HepG2 (cell line): Measurements from ENCODE around the gene CADPS2. TPM values are rescaled to one million over a fixed set of nuclear protein-coding genes. Genes with fewer than 3 reads are reported as not detected.

Experiments used
- HNRNPLL ChIP-seq: fragments of 200-400 bp; formaldehyde crosslinking; IDR thresholded peaks from 2 replicates; pipeline ENCODE4 v1.6.1; 2017; ENCODE audit warnings: mild to moderate bottlenecking, low read depth, low read length; ENCODE audit not compliant: poor library complexity, severe bottlenecking
- IKZF1 ChIP-seq: fragments of 450-650 bp; IDR thresholded peaks from 2 replicates; pipeline ENCODE4 v1.7.1; 2016
- MYNN ChIP-seq: sonication (generic); formaldehyde crosslinking; IDR thresholded peaks from 2 replicates; pipeline ENCODE4 v1.4.0; 2020; ENCODE audit warnings: mild to moderate bottlenecking, low read depth, missing genetic modification reagents
- NRL ChIP-seq: sonication (generic); formaldehyde crosslinking; IDR thresholded peaks from 2 replicates; pipeline ENCODE4 v1.5.0; 2020; ENCODE audit warnings: missing genetic modification reagents, mild to moderate bottlenecking, moderate library complexity, borderline replicate concordance
- SMARCE1 ChIP-seq: fragments of 450-650 bp; IDR thresholded peaks from 2 replicates; pipeline ENCODE4 v1.6.1; 2017; ENCODE audit warnings: borderline replicate concordance
- polyA plus RNA-seq, 8 experiments: library from polyadenylated mRNA; depleted of rRNA in 3 of 8; stranded (reverse) in 7 of 8; unstranded in 1 of 8; fragments of >200 nt; fragmentation: Illumina TruSeq in 4 of 8; extraction: Trizol in 4 of 8; gene quantifications; 2 replicates each; pipeline versions ENCODE4 v1.2.1 to v1.2.3, GENCODE V29; 2011 to 2016; ENCODE audit warnings: low read depth in 4 of 8, missing spikeins in 1 of 8, mixed read lengths in 1 of 8; ENCODE audit not compliant: insufficient read depth in 1 of 8
- total RNA-seq, 5 experiments: library from RNA; depleted of rRNA; stranded (reverse); fragments of >200 nt; fragmentation: Illumina TruSeq; extraction: Trizol; gene quantifications; 2 replicates each; pipeline ENCODE4 v1.2.3, GENCODE V29; 2016; ENCODE audit warnings: low read depth in 1 of 5
- TF ChIP-seq, protein P1 (sequence below): sonication (generic); formaldehyde crosslinking; IDR thresholded peaks from 2 replicates; pipeline ENCODE4 v1.4.0; 2020; ENCODE audit warnings: missing genetic modification reagents
- TF ChIP-seq, protein P2 (sequence below): sonication (generic); formaldehyde crosslinking; IDR thresholded peaks from one replicate; pipeline ENCODE4 v1.5.1; 2020; ENCODE audit warnings: mild to moderate bottlenecking, missing genetic modification reagents; ENCODE audit errors: not compliant biosample characterization
- TF ChIP-seq, protein P3 (sequence below): IDR thresholded peaks from 2 replicates; pipeline ENCODE4 v1.6.1; 2016; ENCODE audit warnings: low read depth, borderline replicate concordance

Gene CADPS2
- total and polyA plus RNA-seq, 2 of the 13 experiments (the other 11 are each of a cell fraction or from before 2014, with no cell fraction given), result 17.6 to 43.8 TPM

DNA sequence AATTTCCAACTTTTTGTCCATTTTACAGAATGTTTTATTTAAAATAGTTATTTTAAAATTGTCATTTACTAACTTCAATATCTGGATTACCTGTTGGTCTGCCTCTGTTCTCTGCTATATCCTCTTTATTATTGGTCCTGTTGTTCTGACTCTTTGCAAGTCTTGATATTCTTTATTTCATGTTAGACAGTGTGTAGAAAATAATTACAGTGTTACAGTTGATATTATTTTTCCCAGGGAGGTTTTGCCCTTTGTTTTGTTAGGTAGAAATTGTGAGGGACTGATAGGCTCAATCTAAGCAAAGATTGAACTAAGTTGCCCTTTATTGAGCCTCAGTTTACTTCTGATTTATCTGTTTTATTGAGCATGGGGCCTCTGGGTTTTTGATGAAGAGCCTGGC lies 49.4 kb upstream of the CADPS2 start (continued):
- TF ChIP-seq, protein P1, sequence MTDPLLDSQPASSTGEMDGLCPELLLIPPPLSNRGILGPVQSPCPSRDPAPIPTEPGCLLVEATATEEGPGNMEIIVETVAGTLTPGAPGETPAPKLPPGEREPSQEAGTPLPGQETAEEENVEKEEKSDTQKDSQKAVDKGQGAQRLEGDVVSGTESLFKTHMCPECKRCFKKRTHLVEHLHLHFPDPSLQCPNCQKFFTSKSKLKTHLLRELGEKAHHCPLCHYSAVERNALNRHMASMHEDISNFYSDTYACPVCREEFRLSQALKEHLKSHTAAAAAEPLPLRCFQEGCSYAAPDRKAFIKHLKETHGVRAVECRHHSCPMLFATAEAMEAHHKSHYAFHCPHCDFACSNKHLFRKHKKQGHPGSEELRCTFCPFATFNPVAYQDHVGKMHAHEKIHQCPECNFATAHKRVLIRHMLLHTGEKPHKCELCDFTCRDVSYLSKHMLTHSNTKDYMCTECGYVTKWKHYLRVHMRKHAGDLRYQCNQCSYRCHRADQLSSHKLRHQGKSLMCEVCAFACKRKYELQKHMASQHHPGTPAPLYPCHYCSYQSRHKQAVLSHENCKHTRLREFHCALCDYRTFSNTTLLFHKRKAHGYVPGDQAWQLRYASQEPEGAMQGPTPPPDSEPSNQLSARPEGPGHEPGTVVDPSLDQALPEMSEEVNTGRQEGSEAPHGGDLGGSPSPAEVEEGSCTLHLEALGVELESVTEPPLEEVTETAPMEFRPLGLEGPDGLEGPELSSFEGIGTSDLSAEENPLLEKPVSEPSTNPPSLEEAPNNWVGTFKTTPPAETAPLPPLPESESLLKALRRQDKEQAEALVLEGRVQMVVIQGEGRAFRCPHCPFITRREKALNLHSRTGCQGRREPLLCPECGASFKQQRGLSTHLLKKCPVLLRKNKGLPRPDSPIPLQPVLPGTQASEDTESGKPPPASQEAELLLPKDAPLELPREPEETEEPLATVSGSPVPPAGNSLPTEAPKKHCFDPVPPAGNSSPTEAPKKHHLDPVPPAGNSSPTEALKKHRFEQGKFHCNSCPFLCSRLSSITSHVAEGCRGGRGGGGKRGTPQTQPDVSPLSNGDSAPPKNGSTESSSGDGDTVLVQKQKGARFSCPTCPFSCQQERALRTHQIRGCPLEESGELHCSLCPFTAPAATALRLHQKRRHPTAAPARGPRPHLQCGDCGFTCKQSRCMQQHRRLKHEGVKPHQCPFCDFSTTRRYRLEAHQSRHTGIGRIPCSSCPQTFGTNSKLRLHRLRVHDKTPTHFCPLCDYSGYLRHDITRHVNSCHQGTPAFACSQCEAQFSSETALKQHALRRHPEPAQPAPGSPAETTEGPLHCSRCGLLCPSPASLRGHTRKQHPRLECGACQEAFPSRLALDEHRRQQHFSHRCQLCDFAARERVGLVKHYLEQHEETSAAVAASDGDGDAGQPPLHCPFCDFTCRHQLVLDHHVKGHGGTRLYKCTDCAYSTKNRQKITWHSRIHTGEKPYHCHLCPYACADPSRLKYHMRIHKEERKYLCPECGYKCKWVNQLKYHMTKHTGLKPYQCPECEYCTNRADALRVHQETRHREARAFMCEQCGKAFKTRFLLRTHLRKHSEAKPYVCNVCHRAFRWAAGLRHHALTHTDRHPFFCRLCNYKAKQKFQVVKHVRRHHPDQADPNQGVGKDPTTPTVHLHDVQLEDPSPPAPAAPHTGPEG (CRISPR knock-in tag), result no peak
- TF ChIP-seq SMARCE1 (no peak), IKZF1 (no peak), NRL (CRISPR knock-in tag) (no peak), MYNN (CRISPR knock-in tag) (no peak), HNRNPLL (no peak)
- TF ChIP-seq, protein P2, sequence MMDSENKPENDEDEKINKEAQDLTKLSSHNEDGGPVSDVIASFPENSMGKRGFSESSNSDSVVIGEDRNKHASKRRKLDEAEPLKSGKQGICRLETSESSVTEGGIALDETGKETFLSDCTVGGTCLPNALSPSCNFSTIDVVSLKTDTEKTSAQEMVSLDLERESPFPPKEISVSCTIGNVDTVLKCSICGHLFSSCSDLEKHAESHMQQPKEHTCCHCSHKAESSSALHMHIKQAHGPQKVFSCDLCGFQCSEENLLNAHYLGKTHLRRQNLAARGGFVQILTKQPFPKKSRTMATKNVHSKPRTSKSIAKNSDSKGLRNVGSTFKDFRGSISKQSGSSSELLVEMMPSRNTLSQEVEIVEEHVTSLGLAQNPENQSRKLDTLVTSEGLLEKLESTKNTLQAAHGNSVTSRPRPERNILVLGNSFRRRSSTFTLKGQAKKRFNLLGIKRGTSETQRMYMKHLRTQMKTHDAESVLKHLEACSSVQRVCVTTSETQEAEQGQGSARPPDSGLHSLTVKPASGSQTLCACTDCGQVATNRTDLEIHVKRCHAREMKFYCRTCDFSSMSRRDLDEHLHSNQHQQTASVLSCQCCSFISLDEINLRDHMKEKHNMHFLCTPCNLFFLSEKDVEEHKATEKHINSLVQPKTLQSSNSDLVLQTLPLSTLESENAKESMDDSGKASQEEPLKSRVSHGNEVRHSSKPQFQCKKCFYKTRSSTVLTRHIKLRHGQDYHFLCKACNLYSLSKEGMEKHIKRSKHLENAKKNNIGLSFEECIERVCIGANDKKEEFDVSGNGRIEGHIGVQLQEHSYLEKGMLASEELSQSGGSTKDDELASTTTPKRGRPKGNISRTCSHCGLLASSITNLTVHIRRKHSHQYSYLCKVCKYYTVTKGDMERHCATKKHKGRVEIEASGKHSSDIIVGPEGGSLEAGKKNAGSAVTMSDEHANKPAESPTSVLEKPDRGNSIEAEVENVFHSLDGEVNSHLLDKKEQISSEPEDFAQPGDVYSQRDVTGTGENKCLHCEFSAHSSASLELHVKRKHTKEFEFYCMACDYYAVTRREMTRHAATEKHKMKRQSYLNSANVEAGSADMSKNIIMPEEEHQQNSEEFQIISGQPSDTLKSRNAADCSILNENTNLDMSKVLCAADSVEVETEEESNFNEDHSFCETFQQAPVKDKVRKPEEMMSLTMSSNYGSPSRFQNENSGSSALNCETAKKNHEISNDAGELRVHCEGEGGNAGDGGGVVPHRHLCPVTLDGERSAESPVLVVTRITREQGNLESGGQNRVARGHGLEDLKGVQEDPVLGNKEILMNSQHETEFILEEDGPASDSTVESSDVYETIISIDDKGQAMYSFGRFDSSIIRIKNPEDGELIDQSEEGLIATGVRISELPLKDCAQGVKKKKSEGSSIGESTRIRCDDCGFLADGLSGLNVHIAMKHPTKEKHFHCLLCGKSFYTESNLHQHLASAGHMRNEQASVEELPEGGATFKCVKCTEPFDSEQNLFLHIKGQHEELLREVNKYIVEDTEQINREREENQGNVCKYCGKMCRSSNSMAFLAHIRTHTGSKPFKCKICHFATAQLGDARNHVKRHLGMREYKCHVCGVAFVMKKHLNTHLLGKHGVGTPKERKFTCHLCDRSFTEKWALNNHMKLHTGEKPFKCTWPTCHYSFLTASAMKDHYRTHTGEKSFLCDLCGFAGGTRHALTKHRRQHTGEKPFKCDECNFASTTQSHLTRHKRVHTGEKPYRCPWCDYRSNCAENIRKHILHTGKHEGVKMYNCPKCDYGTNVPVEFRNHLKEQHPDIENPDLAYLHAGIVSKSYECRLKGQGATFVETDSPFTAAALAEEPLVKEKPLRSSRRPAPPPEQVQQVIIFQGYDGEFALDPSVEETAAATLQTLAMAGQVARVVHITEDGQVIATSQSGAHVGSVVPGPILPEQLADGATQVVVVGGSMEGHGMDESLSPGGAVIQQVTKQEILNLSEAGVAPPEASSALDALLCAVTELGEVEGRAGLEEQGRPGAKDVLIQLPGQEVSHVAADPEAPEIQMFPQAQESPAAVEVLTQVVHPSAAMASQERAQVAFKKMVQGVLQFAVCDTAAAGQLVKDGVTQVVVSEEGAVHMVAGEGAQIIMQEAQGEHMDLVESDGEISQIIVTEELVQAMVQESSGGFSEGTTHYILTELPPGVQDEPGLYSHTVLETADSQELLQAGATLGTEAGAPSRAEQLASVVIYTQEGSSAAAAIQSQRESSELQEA (CRISPR knock-in tag), result no peak
- TF ChIP-seq, protein P3, sequence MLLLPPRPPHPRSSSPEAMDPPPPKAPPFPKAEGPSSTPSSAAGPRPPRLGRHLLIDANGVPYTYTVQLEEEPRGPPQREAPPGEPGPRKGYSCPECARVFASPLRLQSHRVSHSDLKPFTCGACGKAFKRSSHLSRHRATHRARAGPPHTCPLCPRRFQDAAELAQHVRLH (CRISPR knock-in tag), result no peak
